ENCODE measurements around the gene SCRN3.
A peak's percentile ranks its signal among the peaks of the same experiment; 100 is the strongest.
"Not testable (repeated sequence)": the region's sequence is repeated elsewhere in the genome, so short reads cannot be mapped to it uniquely, and the experiment has no call there.

Gene SCRN3

GRCh38 chr2:174395284-174395968, at the start of gene SCRN3:
Gene SCRN3 (plus strand): TSS chr2:174395730. CDS start chr2:174398284, 2,554 bp downstream.
- Histone ChIP-seq H3K27me3 (replicated peaks; ENCODE audit: control insufficient read depth, insufficient read depth, low read length) (no peaks in the 10 kb centered on the region), H3K4me3 (replicated peaks; ENCODE audit: low read depth, low read length) (peak within 1 kb of the TSS; percentile 83), H3K36me3 (ENCODE audit: control insufficient read depth, insufficient read depth, low read length) (no peaks in the 10 kb centered on the region; the same call in 1 of the 2 replicates)
- peak; percentile 78 for DNase-seq (ENCODE audit: extremely low read depth, insufficient read length)
- no peak for TF ChIP-seq CTCF (IDR thresholded peaks at IDR 0.05; ENCODE audit: insufficient read depth, low read length, poor library complexity, severe bottlenecking)

- no peaks in the 10 kb centered on the region for H3K27me3 ChIP-seq (replicated peaks; ENCODE audit: control insufficient read depth, insufficient read depth, low read length)
- TF ChIP-seq CTCF (IDR thresholded peaks at IDR 0.05; ENCODE audit: insufficient read depth, low read length, poor library complexity, severe bottlenecking): peak; percentile 38
- H3K4me3 ChIP-seq (replicated peaks; ENCODE audit: low read depth, low read length): no peak overlapping the region
- no peak for DNase-seq (ENCODE audit: extremely low read depth, insufficient read length)
- H3K36me3 ChIP-seq (ENCODE audit: control insufficient read depth, insufficient read depth, low read length): no peaks in the 10 kb centered on the region
Measured at GRCh38 chr2:174350018-174350417, 45.5 kb upstream of the SCRN3 start.

GRCh38 chr2:174350593-174351181, 44.8 kb upstream of the SCRN3 start:
- H3K36me3 ChIP-seq (ENCODE audit: control insufficient read depth, insufficient read depth, low read length): no peaks in the 10 kb centered on the region
- no peak for TF ChIP-seq CTCF (IDR thresholded peaks at IDR 0.05; ENCODE audit: insufficient read depth, low read length, poor library complexity, severe bottlenecking)
- DNase-seq (ENCODE audit: extremely low read depth, insufficient read length): no peak
- H3K4me3 ChIP-seq (replicated peaks; ENCODE audit: low read depth, low read length): no peak overlapping the region
- H3K27me3 ChIP-seq (replicated peaks; ENCODE audit: control insufficient read depth, insufficient read depth, low read length): no peaks in the 10 kb centered on the region

GRCh38 chr2:174353004-174353403, 42.5 kb upstream of the SCRN3 start:
- Histone ChIP-seq H3K36me3 (ENCODE audit: control insufficient read depth, insufficient read depth, low read length) (no peaks in the 10 kb centered on the region), H3K27me3 (replicated peaks; ENCODE audit: control insufficient read depth, insufficient read depth, low read length) (no peaks in the 10 kb centered on the region), H3K4me3 (replicated peaks; ENCODE audit: low read depth, low read length) (no peak overlapping the region)
- TF ChIP-seq CTCF (IDR thresholded peaks at IDR 0.05; ENCODE audit: insufficient read depth, low read length, poor library complexity, severe bottlenecking): no peak
- no peak for DNase-seq (ENCODE audit: extremely low read depth, insufficient read length)

- no peaks in the 10 kb centered on the region for H3K36me3 ChIP-seq (ENCODE audit: control insufficient read depth, insufficient read depth, low read length)
Measured at GRCh38 chr2:174356347-174356746, 39.2 kb upstream of the SCRN3 start.

GRCh38 chr2:174359663-174360062, 35.9 kb upstream of the SCRN3 start:
- not testable (repeated sequence) for DNase-seq (ENCODE audit: extremely low read depth, insufficient read length); H3K36me3 ChIP-seq (ENCODE audit: control insufficient read depth, insufficient read depth, low read length); H3K27me3 ChIP-seq (replicated peaks; ENCODE audit: control insufficient read depth, insufficient read depth, low read length); H3K4me3 ChIP-seq (replicated peaks; ENCODE audit: low read depth, low read length)

More at GRCh38 chr2:174356347-174356746, 39.2 kb upstream of the SCRN3 start:
- DNase-seq (ENCODE audit: extremely low read depth, insufficient read length): no peak
- Histone ChIP-seq H3K27me3 (replicated peaks; ENCODE audit: control insufficient read depth, insufficient read depth, low read length) (no peaks in the 10 kb centered on the region), H3K4me3 (replicated peaks; ENCODE audit: low read depth, low read length) (no peak overlapping the region)
- TF ChIP-seq CTCF (IDR thresholded peaks at IDR 0.05; ENCODE audit: insufficient read depth, low read length, poor library complexity, severe bottlenecking): no peak

Data from GM06990 (cell line).